Activated naive CD4-positive, alpha-beta T cell treated with anti-CD3 and anti-CD28 coated beads for 36 hours (primary cell): ENCODE measurements around the gene ZFAND3. TPM values are rescaled to one million over a fixed set of nuclear protein-coding genes. Genes with fewer than 3 reads are reported as not detected.

ENCODE experiments used
- CTCF ChIA-PET: fragments of 350-600 bp; sonication (Branson Sonifier 250); formaldehyde crosslinking; loops from one replicate; lab custom pipeline; 2021; ENCODE audit warnings: antibody characterized with exemption; lab: Charles Lee
- DNase-seq: peaks from one replicate; pipeline ENCODE4 v3.0.0-alpha.2; 2020
- H3K27ac Mint-ChIP-seq: one replicate; pipeline ENCODE4 v1.8.0; 2021; ENCODE audit warnings: mild to moderate bottlenecking, mixed read lengths
- H3K27me3 Mint-ChIP-seq: one replicate; pipeline ENCODE4 v1.8.0; 2021; ENCODE audit warnings: low read depth, mixed read lengths
- H3K36me3 Mint-ChIP-seq: one replicate; pipeline ENCODE4 v1.8.0; 2021; ENCODE audit warnings: low read depth, mixed read lengths
- H3K4me1 Mint-ChIP-seq: one replicate; pipeline ENCODE4 v1.8.0; 2021; ENCODE audit warnings: low read depth, mixed read lengths
- H3K4me3 Mint-ChIP-seq: one replicate; pipeline ENCODE4 v1.8.0; 2021; ENCODE audit warnings: mild to moderate bottlenecking, moderate library complexity, mixed read lengths
- H3K9me3 Mint-ChIP-seq: one replicate; pipeline ENCODE4 v1.8.0; 2021; ENCODE audit warnings: mixed read lengths
- intact Hi-C: fragments of 100-400 bp; cut with micrococcal nuclease; formaldehyde crosslinking; loops from one replicate; pipeline ENCODE4 v1.15.1; 2023
- total RNA-seq, 2 experiments: library from RNA; stranded (reverse); gene quantifications; one replicate each; pipeline ENCODE4 v1.2.3, GENCODE V29; 2021

Gene ZFAND3
- total RNA-seq, 2 experiments from 2014 or later = 33.6 to 35.3 TPM

DNA sequence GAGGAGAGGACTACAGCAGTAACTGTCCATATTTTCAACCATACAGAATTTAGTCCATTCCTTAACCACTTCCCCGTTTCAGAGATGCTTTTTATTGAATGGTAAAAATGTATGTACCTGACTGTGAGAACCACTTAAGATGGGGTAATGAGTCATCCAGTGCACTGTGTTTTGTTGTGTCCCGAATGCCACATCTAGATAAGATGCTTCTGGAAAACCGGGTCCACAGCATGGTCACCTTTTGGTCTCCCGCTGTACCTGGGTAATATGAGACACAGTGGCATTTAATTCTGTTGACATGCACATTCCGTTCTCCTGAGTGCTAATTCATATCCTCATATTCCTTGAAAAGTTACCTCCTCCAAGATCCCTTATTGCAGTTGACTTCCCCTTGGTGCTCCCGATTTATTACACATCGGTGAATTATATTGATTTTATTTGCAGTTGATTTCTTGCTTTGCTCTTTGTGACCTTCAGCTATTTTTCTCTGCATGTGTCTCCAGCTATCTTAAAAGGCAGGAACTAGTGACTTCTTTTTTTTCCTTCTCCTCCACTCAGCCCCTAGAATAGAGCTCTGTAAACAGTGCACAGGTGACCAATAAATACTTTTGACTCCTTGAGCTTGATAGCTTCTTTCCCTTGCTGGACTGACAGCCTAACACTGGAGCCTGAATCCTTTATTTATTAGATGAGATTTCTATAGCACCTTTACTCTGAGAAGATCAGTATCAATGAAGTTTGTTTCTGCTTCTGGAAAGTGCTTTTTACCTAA, 314.6 kb downstream of the ZFAND3 start:
- Mint-ChIP-seq H3K4me1 (peaks cover 44% of the 10 kb centered on the region), H3K36me3 (peaks cover 13% of the 10 kb centered on the region), H3K9me3 (no peaks in the 10 kb centered on the region), H3K27me3 (no peaks in the 10 kb centered on the region), H3K27ac (no peak overlapping the region), H3K4me3 (no peak overlapping the region)
- CTCF ChIA-PET = no interaction called here
- DNase-seq = no peak
- intact Hi-C loops = loop anchor here (5.0 kb wide), 1 partner anchor 437 kb away; the partner anchor contains the start of gene MDGA1

DNA sequence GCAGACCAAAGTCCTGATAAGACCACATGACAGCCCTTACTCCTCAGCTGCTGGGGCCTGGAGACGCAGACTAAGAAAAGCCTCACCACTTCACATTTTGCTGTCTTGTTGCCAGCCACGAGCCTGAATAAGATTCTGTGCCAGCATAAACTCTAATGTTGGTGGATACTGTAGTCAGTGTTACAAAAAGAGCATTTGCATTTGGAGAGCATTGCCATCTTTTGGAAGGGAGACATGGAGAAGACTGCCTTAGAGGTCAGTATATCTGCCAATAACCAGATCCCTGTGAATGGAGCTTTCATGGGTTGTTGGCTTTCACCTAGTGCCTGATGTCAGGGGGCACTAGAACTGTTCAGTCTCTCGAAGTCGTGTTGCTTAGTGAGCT, 315.2 kb downstream of the ZFAND3 start:
- no peak overlapping the region for H3K4me3 Mint-ChIP-seq
- peaks cover 41% of the 10 kb centered on the region for H3K4me1 Mint-ChIP-seq
- intact Hi-C loops = loop anchor here (5.0 kb wide), 1 partner anchor 437 kb away; the partner anchor contains the start of gene MDGA1
- no peak for DNase-seq
- H3K9me3 Mint-ChIP-seq = no peaks in the 10 kb centered on the region
- CTCF ChIA-PET = no interaction called here
- H3K27me3 Mint-ChIP-seq = no peaks in the 10 kb centered on the region
- peaks cover 14% of the 10 kb centered on the region for H3K36me3 Mint-ChIP-seq
- no peak overlapping the region for H3K27ac Mint-ChIP-seq

DNA sequence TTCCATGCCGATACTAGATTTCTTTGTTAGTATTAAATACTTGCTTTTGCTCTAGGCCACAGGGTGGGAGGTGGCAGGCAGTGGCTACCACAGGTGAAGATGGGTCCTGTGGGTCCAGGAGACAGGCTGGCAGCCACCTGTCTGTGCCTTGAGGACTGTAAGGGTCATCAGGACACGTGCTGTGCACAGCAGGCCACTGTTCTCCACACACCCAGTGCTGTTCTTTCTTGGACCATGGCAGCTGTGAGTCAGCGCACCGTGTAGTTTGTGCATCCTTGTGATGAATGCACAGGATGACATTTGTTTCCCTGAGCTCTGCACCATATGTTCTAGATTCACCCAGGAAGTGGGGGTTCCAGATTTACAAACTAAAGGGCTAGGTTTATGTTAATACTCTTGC, 317.0 kb downstream of the ZFAND3 start:
- intact Hi-C loops = no loop called here
- CTCF ChIA-PET = interaction anchor here (0.6 kb wide), 1 partner anchor 483 kb away, joined by 3 read pairs; no protein-coding TSS in a partner anchor
- H3K36me3 Mint-ChIP-seq = peaks cover 11% of the 10 kb centered on the region
- DNase-seq = no peak
- H3K9me3 Mint-ChIP-seq = no peaks in the 10 kb centered on the region
- H3K27ac Mint-ChIP-seq = no peak overlapping the region
- no peaks in the 10 kb centered on the region for H3K27me3 Mint-ChIP-seq
- peaks cover 22% of the 10 kb centered on the region for H3K4me1 Mint-ChIP-seq
- no peak overlapping the region for H3K4me3 Mint-ChIP-seq

DNA sequence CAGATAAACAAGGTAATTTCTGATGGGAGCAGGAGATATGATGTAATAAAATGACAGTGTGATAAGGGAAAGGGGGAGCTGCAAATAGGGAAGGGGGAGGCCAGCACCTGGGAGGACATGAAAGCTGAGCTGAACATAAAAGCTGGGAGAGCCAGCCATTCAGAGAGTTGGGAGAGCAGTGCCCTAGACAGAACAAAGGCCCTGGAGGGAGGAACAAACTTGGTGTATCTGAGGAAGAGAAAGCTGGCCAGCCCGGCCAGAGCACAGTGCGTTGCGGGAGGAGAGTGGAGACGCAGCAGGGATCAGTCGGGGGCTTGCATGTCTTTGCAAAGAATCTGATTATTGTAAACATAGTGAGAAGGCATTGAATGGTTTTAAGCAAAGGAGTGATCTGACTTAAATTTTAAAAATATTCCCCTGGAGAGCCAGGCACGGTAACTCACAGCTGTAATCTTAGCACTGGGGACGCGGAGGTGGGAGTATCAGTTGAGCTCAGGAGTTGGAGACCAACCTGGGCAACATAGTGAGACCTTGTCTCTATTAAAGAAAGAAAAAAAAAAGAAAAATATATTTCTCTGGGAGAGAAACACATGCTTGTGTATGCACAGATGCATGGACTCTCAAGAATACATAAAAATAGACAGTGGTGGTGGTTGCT, 318.2 kb downstream of the ZFAND3 start:
- CTCF ChIA-PET = no interaction called here
- Mint-ChIP-seq H3K36me3 (peaks cover 11% of the 10 kb centered on the region), H3K9me3 (no peaks in the 10 kb centered on the region), H3K27me3 (no peaks in the 10 kb centered on the region), H3K27ac (no peak overlapping the region), H3K4me1 (peaks cover 14% of the 10 kb centered on the region), H3K4me3 (no peak overlapping the region)
- DNase-seq = no peak
- intact Hi-C loops = no loop called here

DNA sequence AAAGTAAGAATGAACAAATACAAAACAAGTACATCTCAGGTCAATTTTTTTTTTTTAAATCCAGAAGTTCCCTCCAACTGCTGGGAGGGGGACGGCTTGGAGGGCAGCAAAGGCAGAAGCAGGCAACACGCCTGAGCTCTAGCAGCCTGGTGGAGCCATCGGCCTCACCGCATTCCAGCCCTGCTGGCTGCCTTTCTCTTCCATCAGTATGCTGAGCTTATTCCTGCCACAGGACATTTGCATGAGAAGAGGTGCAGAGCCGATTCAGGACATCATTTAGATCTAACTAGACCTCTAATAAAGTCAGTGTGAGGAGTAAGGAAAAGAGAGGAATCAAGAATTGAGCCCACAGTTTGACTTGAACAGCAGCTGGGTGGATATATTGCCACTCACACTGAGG, 318.8 kb downstream of the ZFAND3 start:
- Mint-ChIP-seq H3K4me3 (no peak overlapping the region), H3K4me1 (peaks cover 8% of the 10 kb centered on the region), H3K36me3 (peaks cover 11% of the 10 kb centered on the region), H3K27me3 (no peaks in the 10 kb centered on the region), H3K27ac (no peak overlapping the region), H3K9me3 (no peaks in the 10 kb centered on the region)
- CTCF ChIA-PET = no interaction called here
- no peak for DNase-seq
- intact Hi-C loops = no loop called here

DNA sequence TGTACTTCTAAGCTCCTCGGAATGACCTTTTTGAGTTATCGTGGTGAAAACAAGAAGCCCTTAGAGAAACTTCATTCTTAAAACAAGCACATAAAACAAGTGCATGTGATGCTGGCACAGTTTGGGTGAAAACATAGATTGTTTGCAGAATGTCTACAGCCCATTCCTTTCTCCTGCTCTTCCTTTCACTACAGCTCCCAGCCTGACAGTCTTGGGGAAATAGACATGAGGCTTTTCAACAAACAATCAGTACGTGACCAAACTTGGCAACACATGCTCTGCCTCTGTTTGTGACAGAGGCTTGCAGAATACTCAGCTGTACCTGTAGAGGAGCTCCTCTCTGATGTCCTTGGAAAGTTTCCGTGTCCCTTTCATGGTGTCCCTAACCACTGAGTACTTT, 321.6 kb downstream of the ZFAND3 start:
- intact Hi-C loops = no loop called here
- CTCF ChIA-PET = interaction anchor here (0.5 kb wide), 1 partner anchor 66 kb away, joined by 4 read pairs; no protein-coding TSS in a partner anchor
- H3K4me1 Mint-ChIP-seq = peaks cover 4% of the 10 kb centered on the region

DNA sequence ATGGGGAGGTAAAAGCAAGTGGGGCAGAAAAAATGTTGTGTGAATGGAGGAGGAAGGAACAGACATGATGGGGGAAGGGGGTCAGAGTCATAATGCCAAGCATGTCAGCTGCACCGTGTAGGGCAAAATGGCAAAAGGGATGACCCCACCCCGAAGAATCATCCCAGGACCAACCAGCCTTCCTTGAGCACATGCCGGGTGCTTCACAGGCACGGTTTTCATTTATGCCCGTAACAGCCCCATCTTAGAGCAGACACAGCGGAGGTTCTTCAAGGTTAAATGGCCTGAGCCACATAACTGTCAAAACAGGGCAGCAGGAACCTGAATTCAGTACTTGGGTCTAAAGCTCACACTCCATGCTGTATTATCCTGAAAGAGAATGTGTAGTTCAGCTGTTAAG, 322.2 kb downstream of the ZFAND3 start:
- Mint-ChIP-seq H3K27me3 (no peaks in the 10 kb centered on the region), H3K4me3 (no peak overlapping the region), H3K9me3 (no peaks in the 10 kb centered on the region), H3K4me1 (peaks cover 3% of the 10 kb centered on the region), H3K27ac (no peak overlapping the region), H3K36me3 (peaks cover 7% of the 10 kb centered on the region)
- CTCF ChIA-PET = interaction anchor here (0.5 kb wide), 1 partner anchor 67 kb away, joined by 4 read pairs; no protein-coding TSS in a partner anchor
- intact Hi-C loops = no loop called here
- no peak for DNase-seq

More for the DNA sequence above, 321.6 kb downstream of the ZFAND3 start:
- no peak for DNase-seq
- Mint-ChIP-seq H3K36me3 (peaks cover 7% of the 10 kb centered on the region), H3K27ac (no peak overlapping the region), H3K27me3 (no peaks in the 10 kb centered on the region), H3K4me3 (no peak overlapping the region), H3K9me3 (no peaks in the 10 kb centered on the region)

DNA sequence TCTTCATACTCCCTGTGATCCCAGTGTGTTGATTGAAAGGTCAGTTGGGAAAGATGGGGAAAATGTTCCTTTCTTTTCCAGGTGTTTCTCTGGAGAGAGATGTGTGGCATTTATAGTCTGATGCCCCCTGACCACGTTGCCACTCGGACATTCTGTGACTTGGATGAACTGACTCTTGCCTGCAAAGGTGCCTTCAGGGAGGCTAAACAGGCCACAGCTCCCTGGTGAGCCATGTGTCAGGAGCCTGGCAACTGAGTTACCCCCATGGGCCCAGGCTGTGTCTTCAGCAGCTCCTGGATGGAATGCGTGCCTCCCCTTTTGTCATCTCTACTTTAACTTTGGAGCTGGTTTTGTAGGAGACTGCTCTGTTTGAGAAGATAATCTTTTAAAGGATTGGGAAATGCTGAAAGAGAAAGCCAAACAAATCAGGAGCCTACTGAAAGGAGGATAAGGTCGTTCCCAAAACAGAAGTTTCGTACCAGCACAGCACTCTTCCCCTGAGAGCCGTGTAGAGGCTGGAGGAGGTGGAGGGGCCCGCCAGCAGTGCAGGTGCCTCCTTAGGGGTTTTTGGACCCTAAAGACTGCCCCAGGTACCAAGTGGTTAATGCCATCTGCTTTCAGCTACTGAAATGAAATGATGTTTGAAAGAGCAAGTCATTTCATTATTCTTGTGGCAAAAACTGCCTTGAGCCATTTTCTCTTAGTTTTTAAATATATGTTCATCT, 322.8 kb downstream of the ZFAND3 start:
- CTCF ChIA-PET = no interaction called here
- intact Hi-C loops = no loop called here
- H3K27ac Mint-ChIP-seq = no peak overlapping the region
- no peak for DNase-seq
- no peak overlapping the region for H3K4me3 Mint-ChIP-seq
- no peaks in the 10 kb centered on the region for H3K4me1 Mint-ChIP-seq
- H3K9me3 Mint-ChIP-seq = no peaks in the 10 kb centered on the region
- no peaks in the 10 kb centered on the region for H3K27me3 Mint-ChIP-seq
- H3K36me3 Mint-ChIP-seq = peaks cover 5% of the 10 kb centered on the region

DNA sequence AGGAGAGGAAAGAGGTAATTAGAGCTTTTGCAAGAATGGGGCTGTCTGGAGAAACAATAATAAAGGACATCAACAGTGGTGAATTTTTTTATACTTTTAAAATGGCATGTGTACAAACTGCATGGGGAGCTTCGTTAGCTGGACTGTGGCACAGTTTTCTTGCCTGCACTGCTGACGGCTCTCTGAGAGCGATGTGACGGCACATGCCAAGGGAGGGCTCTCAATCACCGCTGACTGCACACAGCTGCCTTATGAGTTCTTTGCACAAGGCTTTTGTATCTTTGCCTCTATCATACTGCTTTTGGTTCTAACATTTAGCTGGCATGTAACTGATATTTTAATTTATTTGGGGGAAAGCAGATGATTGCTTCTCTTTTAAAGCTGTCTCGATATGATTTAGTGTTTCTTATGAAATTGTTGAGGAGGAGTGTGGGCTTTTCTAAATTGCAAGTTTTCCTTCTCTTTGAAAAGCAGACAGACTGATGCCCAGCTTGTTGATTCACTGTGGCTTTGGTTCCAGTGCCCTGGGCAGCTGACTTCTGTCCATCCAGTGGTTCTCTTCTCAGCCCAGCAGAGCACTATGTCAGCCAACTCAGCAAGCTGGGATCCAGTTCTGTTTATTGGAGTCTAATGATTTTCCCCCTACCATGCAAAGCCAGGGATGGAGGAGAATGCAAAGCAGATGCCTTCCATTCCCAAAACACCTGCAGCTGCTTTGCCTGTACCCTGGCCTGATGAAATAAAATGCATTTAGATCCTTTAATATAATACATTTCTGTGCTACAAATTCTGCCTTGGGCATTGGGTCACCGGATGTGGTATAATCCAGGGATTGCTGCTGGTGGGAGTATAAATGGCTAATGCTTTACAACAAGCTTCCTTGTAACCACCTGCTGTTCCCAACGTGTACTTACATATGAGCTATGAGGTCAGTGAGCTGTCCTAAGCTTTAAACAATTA, 323.9 kb downstream of the ZFAND3 start:
- Mint-ChIP-seq H3K36me3 (peaks cover 2% of the 10 kb centered on the region), H3K27me3 (no peaks in the 10 kb centered on the region), H3K4me1 (no peaks in the 10 kb centered on the region), H3K9me3 (no peaks in the 10 kb centered on the region), H3K4me3 (no peak overlapping the region), H3K27ac (no peak overlapping the region)
- no peak for DNase-seq
- intact Hi-C loops = no loop called here
- CTCF ChIA-PET = interaction anchor here (1.0 kb wide), 1 partner anchor 17 kb away, joined by 3 read pairs; no protein-coding TSS in a partner anchor

DNA sequence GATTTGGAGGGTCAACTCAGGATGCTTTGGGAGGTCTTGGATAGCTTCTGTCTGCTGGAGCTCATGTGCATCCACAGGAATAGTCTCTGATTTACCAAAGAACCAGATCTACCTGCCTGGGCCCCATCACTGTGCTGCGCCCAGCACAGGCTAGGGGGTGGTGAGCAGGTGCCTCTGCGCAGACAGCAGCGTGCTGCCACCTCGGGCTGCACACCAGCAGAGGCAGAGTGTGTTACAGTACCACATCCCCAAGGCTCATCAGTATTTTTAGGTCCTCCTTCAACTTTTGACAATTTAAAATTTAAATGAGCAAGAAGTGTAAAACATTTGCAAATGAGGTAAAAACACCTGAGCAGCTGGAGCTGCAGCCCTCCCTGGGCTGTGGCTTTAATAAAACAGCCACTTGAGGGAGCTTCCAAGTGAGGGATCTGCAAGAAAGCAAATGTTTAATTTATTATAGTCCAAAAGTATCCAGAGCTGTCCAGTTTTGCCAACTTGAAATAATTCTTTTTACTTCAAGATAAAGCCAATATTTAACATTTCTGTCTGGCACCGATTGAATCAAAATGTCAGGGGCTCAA, 324.9 kb downstream of the ZFAND3 start:
- DNase-seq = no peak
- no peaks in the 10 kb centered on the region for H3K27me3 Mint-ChIP-seq
- CTCF ChIA-PET = interaction anchor here (1.0 kb wide), 1 partner anchor 18 kb away, joined by 3 read pairs; no protein-coding TSS in a partner anchor
- H3K4me3 Mint-ChIP-seq = no peak overlapping the region
- intact Hi-C loops = no loop called here
- H3K27ac Mint-ChIP-seq = no peak overlapping the region
- H3K36me3 Mint-ChIP-seq = peaks cover 2% of the 10 kb centered on the region
- no peaks in the 10 kb centered on the region for H3K9me3 Mint-ChIP-seq
- no peaks in the 10 kb centered on the region for H3K4me1 Mint-ChIP-seq

DNA sequence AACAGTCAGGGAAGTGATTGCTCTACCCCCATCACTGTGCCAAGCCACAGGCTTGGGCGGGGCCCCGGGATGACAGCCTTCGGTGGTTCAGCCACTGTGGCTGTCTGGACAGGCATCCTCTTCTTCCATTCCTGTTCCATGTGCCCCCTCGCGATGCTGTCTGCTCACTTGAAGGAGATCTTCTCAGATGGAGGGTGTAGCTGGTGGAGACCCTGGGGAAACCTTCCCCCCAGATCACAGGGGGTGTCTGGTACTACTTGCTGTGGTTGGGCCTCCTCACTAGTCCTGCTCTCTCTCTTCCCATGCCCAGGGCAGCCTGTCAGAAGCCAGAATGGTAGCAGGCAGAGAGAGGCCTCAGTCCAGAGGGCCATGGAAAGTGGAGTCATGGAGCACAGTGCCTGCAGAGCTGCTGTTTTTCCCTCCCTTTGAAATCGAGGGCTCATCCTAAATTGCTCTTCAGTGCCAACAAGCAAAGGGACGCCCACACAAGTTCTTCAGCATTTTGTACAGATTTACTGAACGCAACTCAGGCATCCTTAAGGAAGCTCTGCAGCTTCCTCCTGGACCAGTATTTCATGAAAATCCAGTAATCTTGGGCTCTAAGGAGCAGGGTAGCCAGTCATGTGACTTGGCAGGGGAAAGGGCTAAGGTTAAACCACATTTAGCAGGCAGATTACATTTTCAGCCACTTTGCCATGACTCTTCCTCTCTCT, 326.6 kb downstream of the ZFAND3 start:
- intact Hi-C loops = no loop called here

More for the DNA sequence above, 326.6 kb downstream of the ZFAND3 start:
- CTCF ChIA-PET = no interaction called here
- Mint-ChIP-seq H3K36me3 (no peaks in the 10 kb centered on the region), H3K27me3 (no peaks in the 10 kb centered on the region), H3K9me3 (no peaks in the 10 kb centered on the region), H3K27ac (no peak overlapping the region), H3K4me3 (no peak overlapping the region), H3K4me1 (no peaks in the 10 kb centered on the region)
- no peak for DNase-seq
